ENCODE measurements around the gene BMI1. TPM values are rescaled to one million over a fixed set of nuclear protein-coding genes. Genes with fewer than 3 reads are reported as not detected.

Gene BMI1
- total and polyA plus RNA-seq, 12 donors = 15.0 to 44.1 (median 32.0) TPM

GRCh38 chr10:22325272-22326144 is 4.6 kb downstream of the BMI1 start:
- 1% methylated on average over 58 to 91 of the region's 92 CpGs for WGBS, 2 donors
- intact Hi-C loops (cut with DNase I) = loop anchor here in 5 of 10 donors (2.0 to 10.0 kb wide), 6 partner anchors 73 to 831 kb away; partner anchors contain the start of gene PIP4K2A (in 1 of the 5)
- Histone ChIP-seq H3K27ac (peak overlapping the region in 9 of 10 donors; percentile 45 to 78 (median 59)), H3K4me1 (peaks cover 3 to 41% (median 35%) of the 10 kb centered on the region in 9 donors), H3K9me3 (no peaks in the 10 kb centered on the region), H3K27me3 (peaks cover 0 to 33% (median 5%) of the 10 kb centered on the region in 7 donors), H3K36me3 (peaks cover 0 to 43% (median 23%) of the 10 kb centered on the region in 9 donors), H3K4me3 (peak overlapping the region; percentile 29 to 72 (median 64))
- TF ChIP-seq CTCF (IDR thresholded peaks at IDR 0.05) = peak in 2 of 9 donors; percentile 9 to 11
- DNase-seq = peak; percentile 77 to 80
- ATAC-seq = peak; percentile 32 to 66 (median 52)

GRCh38 chr10:22326145-22326702 is 5.3 kb downstream of the BMI1 start:
- DNase-seq (no peak), ATAC-seq (no peak)
- Histone ChIP-seq H3K9me3 (no peaks in the 10 kb centered on the region), H3K27ac (peak overlapping the region in 9 of 10 donors; percentile 45 to 78 (median 57)), H3K36me3 (peaks cover 0 to 50% (median 23%) of the 10 kb centered on the region in 9 donors), H3K4me1 (peaks cover 3 to 41% (median 35%) of the 10 kb centered on the region in 9 donors), H3K4me3 (peak overlapping the region in 9 of 10 donors; percentile 29 to 72 (median 64)), H3K27me3 (peaks cover 0 to 33% (median 5%) of the 10 kb centered on the region in 7 donors)
- WGBS, 2 donors = 71% methylated on average over 8 of the region's 8 CpGs
- TF ChIP-seq CTCF (IDR thresholded peaks at IDR 0.05) = no peak
- intact Hi-C loops (cut with DNase I) = loop anchor here in 5 of 10 donors (2.0 to 10.0 kb wide), 5 partner anchors 73 to 831 kb away; partner anchors contain the start of gene PIP4K2A (in 1 of the 5)

- H3K27ac ChIP-seq = no peak overlapping the region
- intact Hi-C loops (cut with DNase I) = loop anchor here in 4 of 10 donors (10.0 kb wide), 4 partner anchors 386 to 834 kb away; partner anchors contain the start of gene PIP4K2A (in 1 of the 4)
- TF ChIP-seq CTCF (IDR thresholded peaks at IDR 0.05) = no peak
- WGBS, 2 donors = 96 to 100% methylated on average over 3 of the region's 3 CpGs
- H3K4me3 ChIP-seq = no peak overlapping the region
- H3K36me3 ChIP-seq = peaks cover 0 to 54% (median 23%) of the 10 kb centered on the region in 9 donors
- peaks cover 0 to 30% (median 7%) of the 10 kb centered on the region in 7 donors for H3K27me3 ChIP-seq
- peaks cover 0 to 31% (median 18%) of the 10 kb centered on the region in 9 donors for H3K4me1 ChIP-seq
- ATAC-seq (no peak), DNase-seq (no peak)
- no peaks in the 10 kb centered on the region for H3K9me3 ChIP-seq
Measured at GRCh38 chr10:22329150-22329549, 8.3 kb downstream of the BMI1 start.

GRCh38 chr10:22332116-22332692 is 11.3 kb downstream of the BMI1 start:
- WGBS, 2 donors = 94 to 98% methylated on average over 7 of the region's 7 CpGs
- ATAC-seq = no peak
- peaks cover 0 to 40% (median 29%) of the 10 kb centered on the region in 9 donors for H3K4me1 ChIP-seq
- H3K9me3 ChIP-seq = no peaks in the 10 kb centered on the region
- peaks cover 14 to 51% (median 37%) of the 10 kb centered on the region in 7 donors for H3K27me3 ChIP-seq
- H3K27ac ChIP-seq = no peak overlapping the region
- H3K36me3 ChIP-seq = peaks cover 0 to 45% (median 23%) of the 10 kb centered on the region in 9 donors
- DNase-seq = no peak
- TF ChIP-seq CTCF (IDR thresholded peaks at IDR 0.05) = no peak
- no peak overlapping the region for H3K4me3 ChIP-seq
- intact Hi-C loops (cut with DNase I) = no loop called here

Data from heart right ventricle (tissue), 16 donors.